HG03175 (cell line): ENCODE results near the gene TBC1D9B.

Experiments
- ATAC-seq: cut with Tn5 transposase; IDR thresholded peaks from one replicate; pipeline ENCODE4 v1.9.1; 2021; ENCODE audit warnings: mild to moderate bottlenecking, moderate library complexity; ENCODE audit not compliant: unreplicated experiment

The TBC1D9B gene

DNA sequence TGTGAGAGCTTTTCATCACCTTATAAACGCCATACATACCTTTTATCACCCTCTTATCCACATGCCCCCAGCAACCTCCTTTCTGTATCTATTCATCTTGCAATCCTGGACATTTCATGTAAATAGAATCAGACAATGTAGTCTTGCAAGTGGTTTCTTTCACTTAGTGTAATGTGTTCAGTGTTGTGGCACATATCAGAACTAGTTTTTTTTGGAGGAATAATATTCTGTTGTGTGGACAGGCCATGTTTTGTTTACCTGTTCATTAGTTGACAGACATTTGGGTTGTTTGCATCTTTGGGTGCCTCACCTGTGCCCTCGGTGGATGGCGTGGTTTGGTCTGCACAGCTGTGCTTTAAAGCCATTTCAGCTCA lies 85.7 kb downstream of the TBC1D9B start:
- no peak for ATAC-seq

DNA sequence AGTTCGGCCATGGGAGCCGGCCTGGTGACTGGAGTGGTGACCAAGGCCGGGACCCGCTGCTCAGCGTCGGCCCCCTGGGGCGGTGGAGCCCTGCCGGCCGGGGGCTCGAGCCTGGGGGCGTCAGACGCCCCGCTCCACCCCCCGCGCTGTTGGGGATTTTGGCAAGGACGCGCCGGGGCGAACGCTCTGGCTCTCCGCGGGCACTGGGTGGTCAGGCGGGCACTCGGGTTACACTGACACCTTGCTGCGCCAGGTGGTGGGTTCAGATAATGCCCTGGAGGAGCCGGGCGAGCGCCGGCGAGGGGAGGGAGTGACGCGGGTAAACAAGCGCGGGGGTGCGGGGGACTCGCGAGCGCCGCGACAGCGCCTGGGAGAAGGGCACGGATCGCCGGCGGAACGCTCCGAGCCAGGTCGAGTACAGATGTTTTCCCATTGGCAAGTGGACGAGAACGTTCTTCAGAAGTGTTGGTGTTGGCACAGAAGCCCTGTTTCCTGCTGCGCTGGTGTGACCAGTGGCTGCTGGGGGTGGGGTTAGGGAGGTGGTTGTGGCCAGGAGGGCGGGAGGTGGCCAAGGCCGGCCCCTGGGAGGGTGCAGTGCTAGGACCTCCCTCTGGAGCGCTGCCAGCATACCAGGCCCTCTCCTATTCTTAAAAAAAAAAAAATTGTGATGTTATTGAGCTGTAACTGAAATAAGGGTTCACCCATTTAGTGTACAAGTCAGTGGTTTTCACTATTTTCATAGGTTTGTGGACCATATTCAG lies 86.2 kb downstream of the TBC1D9B start:
- ATAC-seq = peak; percentile 52

DNA sequence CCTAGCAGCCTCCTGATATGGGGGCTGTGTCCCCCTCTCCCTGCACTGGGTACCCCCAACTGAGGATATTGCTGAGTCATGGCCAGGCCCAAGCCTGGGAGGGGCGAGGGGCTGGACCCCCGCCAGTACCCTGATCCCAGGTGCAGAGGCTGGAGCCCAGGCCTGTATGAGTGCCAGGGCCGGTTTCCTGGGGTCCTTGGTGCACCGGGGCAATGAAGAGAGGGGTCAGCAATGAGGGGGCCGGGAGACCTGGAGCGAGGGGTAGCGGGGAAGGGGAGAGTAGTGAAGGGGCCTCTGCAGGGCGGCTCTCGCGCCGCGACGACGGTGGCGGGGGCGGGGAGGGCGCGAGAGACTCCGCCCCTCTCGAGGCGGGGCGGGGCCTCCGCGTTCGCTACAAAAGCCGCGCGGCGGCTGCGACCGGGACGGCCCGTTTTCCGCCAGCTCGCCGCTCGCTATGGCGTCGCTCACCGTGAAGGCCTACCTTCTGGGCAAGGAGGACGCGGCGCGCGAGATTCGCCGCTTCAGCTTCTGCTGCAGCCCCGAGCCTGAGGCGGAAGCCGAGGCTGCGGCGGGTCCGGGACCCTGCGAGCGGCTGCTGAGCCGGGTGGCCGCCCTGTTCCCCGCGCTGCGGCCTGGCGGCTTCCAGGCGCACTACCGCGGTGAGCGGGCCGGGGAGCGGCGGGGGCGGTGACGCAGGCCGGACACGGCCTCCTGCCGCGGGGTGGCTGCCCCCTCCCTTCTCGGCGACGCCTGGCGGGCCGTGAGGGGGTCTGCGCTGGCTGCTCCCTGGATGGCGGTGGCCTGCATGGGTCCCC lies 87.0 kb downstream of the TBC1D9B start, which contains the start of gene SQSTM1:
TSS of gene SQSTM1 (plus strand) at position 423 of the 815 bp plus-strand sequence. CDS start at position 455, 32 bp downstream.
- peak; percentile 37 for ATAC-seq

DNA sequence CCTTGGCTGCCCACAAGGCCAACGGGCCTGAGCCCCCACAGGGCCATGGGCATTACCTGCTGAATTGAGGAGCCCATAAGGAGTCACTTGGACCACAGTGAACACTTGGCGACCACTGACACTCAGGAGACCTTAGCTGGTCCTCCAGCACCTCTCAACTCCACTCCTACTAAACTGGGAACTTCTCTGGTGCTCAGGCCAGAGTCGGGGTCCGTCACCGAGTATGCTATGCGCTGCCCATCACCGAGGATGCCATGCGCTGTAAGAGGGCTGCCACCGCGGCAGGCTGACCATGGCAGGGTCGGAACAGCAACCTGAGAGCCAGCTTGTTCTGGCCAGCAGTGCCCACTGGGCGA lies 87.6 kb downstream of the TBC1D9B start:
- no peak for ATAC-seq

DNA sequence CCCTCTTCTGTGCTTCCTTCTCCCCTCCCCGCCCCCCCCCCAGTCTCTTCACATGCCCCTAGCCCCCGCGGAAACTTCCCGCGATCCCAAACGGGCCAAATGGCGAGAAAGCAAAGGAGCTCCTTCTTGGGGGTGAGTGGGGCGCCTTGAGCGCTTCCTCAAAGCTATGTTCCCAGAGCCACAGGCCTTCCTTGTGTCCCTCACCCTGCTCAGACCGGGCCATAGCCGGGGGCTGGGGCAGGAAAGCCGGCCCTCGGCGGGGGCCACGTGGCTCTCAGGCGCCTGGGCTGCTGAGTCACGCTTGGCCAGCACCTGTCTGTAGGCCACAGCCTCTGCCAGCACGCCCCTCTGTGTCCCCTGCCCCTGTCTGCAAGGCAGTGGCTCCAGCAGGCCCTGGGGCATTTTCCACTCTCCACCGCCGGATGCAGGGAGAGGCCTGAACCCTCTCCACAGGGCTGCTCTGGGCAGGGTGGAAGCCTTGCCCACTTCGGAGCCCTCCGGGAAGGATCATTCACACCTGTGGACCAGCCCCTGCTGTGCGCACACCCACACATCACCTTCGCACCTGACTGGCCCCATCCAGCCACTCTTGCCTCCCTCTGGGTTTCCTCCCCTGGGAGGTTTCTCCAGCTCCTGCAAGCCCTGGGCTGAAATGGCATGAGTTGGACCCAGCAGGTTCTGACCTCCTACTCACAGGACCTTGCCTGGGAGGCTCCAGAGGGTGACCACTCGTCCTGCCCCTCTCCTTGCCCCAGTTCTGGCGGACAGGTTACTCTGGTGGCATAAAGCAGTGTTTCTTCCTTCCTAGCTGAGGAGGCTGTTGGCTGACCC lies 88.2 kb downstream of the TBC1D9B start:
- peak; percentile 22 for ATAC-seq

DNA sequence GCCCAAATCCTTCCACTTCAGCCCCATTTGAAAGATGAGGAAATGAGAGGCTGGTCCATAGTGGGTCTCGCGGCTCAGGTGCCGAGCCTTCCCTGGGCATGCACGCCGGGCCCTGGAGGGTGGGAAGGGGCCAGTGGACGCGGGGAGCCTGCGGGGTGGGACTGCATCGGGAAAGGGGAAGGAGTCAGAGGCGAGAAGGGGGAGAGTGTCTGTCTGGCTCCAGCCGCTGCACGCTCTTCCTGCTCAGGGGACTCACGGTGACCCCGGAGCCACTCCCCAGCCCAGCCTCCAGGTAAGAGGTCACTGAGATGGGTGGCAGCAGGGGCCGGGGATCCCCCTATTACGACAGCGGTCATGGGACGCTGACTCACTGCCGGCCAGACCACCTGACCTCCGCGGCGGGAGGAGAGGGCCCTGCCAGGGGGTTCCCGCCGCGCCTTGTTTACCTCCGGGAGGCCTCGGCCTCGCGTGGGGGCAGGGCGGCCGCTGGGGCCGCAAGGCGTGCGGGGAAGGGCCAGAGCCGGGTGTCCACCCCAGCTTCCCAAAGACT lies 88.9 kb downstream of the TBC1D9B start:
- ATAC-seq = peak; percentile 61

DNA sequence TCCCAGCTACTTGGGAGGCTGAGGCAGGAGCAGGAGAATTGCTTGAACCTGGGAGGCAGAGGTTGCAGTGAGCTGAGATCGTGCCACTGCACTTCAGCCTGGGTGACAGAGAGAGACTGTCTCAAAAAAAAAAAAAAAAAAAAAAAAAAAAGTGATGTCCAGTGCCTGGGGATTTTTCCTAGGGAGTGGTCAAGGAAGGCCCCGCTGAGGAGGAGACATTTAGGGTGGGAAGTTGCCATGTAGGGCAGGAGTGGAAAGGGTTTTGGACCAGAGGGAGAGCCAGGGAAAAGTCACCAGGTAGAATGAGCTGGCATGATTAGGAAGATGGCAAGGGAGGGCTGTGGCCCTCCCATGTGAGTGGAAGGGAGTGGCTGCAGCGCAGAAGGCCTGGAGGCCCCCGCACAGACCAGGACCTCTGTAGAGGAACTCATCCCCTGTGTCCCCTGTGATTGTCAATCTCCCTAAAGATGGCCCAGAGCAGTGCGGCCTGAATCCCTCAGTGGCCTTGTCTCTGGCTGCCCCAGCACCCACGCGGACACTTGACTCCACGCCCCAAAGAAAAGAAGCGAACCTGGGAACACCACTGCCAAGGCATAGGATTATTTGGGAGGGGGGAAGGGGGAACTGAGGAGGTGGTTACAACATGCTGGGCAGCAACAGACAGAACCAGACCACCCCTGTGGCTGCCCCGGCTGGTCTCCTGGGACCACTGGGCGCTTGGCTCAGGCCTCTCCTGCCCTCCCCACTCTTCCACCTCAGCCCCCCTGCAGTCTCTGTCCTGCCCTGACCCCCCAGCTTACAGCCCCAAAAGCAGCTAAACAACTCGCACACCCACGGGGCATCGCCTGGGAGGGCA lies 89.6 kb downstream of the TBC1D9B start:
- ATAC-seq = no peak

DNA sequence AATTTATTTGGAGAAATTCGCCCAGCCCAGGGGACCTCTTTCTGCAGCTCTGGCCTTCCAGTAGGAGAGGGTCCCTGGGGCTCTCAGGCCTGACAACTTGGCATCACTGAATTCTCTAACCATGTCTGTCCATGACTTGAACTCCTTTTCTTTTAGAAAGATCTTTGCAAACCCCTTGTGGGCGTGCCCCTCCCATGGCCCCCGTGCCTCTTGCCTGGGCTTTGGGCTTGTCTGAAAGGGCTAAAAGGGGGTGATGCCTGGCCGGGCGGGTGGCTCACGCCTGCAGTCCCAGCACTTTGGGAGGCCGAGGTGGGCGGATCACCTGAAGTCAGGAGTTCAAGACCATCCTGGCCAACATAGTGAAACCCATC lies 90.2 kb downstream of the TBC1D9B start:
- no peak for ATAC-seq

DNA sequence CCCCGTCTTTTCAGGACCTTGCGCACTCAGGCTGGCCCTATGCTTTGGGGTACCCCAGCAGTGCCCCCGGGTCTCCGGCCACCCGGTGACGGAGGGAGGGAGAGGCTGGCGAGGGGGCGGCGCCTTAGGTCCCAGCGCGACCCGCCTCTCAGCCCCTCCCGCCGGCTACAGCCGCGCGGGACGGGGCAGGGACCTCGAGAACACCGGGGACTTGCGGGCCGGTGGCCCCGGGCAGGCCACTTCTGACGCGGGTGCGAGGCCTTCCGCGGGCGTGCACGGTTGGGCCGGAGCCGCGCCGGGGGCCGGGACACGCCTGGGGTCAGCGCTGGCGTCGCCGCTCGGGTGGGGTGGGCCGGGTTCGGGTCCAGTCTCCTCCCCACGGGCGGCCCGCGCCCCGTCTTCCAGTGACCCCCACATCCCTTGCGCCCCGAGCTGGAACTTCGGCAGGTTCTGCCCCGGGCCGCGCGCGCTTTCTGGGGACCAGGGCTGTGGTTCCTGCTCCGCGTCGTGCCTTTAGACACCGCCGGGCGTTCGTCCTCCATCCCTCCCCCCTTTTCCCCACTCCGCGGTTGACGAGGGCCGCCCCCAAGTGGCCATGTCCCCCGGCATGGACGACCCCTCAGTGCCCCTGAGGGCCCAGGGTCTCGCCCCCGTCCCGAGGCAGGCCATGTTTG lies 90.8 kb downstream of the TBC1D9B start:
- ATAC-seq = no peak

DNA sequence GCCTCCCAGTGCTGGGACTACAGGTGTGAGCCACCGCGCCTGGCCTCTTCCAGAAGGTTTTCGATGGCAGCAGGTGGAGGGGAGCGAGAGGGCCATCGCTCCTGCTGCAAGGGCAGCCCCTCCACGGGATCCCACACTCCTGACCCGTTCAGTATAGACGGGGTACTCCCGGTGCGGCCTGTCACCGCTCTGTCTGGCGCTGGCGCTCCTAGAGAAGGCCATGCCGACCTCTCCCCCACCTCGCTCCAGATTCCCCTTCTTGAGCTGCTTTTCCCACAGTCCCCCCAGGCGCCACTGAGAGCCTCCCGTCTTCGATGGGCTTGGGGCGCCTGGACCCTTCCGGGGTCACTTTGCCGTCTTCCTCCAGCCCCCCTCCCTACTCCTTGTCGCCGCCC lies 91.3 kb downstream of the TBC1D9B start:
- no peak for ATAC-seq

DNA sequence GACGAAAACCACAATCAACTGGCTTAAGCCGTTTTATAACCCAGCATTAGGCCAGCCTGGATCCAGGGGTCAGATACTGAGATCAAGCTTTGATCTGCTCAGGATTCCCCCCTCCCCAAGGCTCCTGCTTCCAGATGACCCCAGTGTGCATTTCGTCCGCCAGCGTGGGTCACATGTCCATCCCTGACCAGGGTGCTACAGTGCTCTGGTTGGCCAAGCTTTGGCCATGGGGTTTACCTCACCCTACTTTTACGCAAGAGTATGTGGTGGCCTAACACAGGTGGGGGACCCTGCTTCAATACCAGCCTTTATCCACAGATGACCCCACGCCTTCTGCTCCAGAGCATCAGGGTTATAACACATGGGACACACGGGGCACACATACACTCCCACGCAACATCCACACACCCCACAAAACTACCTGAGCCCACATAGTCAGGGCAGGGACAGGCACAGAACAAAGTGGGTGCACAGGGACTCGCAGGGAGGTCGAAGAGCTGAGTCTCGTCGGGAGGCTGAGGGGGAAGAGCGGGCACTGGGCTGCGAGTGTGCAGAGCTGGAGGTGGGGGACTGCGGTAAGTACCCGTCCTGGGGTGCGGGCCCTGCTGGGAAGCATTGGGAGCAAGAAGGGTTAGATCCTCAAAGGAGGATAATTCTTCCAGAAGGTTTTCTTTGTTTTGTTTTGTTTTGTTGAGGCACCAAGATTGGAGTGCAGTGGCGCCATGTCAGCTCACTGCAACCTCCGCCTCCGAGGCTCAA lies 92.0 kb downstream of the TBC1D9B start:
- ATAC-seq = no peak

DNA sequence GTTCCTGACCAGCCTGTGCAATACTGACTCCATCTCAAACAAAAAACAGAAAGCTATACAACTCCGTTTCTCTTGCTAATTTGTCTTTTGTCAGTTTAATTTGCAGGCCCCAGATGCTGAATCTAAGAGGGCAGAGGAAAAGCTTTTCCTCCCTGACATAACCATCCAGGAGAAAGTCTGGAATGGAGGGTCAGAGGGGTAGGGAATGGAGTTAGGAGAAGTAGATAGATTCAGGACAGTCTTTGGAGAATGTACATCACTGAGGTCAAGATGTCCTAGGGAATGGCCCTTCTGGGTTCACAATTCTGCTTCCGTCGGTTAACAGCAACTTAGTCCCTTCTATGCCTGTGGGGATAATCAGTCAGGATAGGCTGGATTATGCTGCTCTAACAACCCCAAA lies 93.6 kb downstream of the TBC1D9B start:
- no peak for ATAC-seq

DNA sequence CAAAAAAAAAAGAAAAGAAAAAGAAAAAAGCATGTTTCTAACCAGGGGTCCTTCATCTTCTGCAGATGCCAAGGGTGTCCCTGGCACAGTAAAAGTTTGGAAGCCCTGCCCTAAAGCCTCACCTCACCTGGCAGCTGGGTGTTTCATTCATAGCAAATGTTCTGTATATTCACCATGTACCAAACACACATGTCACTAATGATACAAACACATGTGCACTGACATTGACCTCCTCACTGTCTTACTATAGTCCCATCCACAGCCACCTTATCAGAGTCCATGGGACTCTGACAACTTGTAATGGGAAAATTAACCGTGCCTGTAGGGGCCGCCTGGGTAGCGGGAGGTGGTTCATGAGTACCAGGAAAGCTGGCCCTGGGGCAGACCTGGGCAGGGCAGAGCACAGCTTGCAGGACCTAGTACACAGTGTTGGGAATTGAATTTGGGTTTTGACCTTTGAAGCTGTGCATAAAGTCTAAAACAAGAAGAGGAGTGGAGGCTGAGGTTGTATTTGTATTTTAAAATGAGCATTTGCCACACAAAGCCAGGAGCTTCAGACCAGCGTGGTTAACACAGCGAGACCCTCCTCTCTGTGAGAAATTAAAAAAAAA lies 94.6 kb downstream of the TBC1D9B start:
- no peak for ATAC-seq

DNA sequence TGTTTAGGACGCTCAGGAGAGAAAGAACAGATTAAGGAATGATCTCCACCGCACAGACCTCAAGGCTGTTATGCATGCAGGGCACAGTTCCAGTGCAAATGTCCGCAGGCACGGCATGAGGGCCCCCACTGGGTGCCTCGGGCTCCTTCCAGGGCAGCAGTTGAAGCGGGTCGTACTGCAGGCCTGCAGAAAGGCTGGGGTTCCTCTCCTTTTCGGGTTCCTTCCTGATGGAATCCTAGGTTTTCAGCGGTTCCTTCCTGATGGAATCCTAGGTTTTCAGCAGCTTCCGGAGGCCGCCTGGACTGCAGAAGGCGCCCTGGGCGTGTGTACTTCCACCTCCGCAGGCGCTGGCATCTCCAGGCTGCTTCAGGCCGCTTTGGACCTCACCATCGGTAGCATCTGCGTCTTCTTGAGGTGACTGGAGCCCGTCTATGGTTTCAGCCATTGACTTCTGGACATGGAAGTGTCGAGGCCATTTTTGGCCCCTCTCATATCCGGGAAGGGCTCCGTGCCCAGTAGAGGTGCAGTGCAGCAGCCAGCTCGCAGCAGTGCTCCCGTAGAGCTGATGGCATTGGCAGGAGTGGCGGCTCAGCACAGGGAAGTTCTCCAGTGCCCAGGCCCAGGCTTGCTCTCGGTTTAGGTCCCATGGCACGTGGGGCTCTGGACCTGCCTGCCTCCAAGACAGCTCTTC lies 95.4 kb downstream of the TBC1D9B start:
- no peak for ATAC-seq
